Fibroblast of gingiva (primary cell): ENCODE results near the gene TRMT2A.

ENCODE experiments used
- DNase-seq: peaks from one replicate; pipeline ENCODE4 v3.0.0-alpha.2; 2011; ENCODE audit warnings: low read depth

Gene TRMT2A

GRCh38 chr22:20149257-20150250, 32.5 kb upstream of the TRMT2A start:
- no peak for DNase-seq

GRCh38 chr22:20148414-20148813, 31.4 kb upstream of the TRMT2A start:
- DNase-seq: no peak

GRCh38 chr22:20147237-20147988, 30.4 kb upstream of the TRMT2A start:
- no peak for DNase-seq

GRCh38 chr22:20146777-20147176, 29.8 kb upstream of the TRMT2A start:
- no peak for DNase-seq

GRCh38 chr22:20145832-20146223, 28.8 kb upstream of the TRMT2A start:
- no peak for DNase-seq

GRCh38 chr22:20145206-20145831, 28.3 kb upstream of the TRMT2A start:
- no peak for DNase-seq

- no peak for DNase-seq
Measured at GRCh38 chr22:20143883-20144665, 27.0 kb upstream of the TRMT2A start.

- no peak for DNase-seq
Measured at GRCh38 chr22:20142711-20143621, 25.9 kb upstream of the TRMT2A start.

- DNase-seq: peak; percentile 69
Measured at GRCh38 chr22:20141186-20142077, 24.4 kb upstream of the TRMT2A start.

GRCh38 chr22:20140521-20140964, 23.5 kb upstream of the TRMT2A start:
- DNase-seq: no peak

GRCh38 chr22:20140107-20140445, 23.1 kb upstream of the TRMT2A start:
- no peak for DNase-seq

GRCh38 chr22:20139391-20140106, 22.5 kb upstream of the TRMT2A start:
- no peak for DNase-seq

GRCh38 chr22:20138868-20139267, 21.8 kb upstream of the TRMT2A start:
- DNase-seq: no peak

- DNase-seq: no peak
Measured at GRCh38 chr22:20138417-20138738, 21.4 kb upstream of the TRMT2A start.

GRCh38 chr22:20137671-20138416, 20.8 kb upstream of the TRMT2A start:
- DNase-seq: no peak

GRCh38 chr22:20137113-20137512, 20.1 kb upstream of the TRMT2A start:
- no peak for DNase-seq

GRCh38 chr22:20136603-20136873, 19.5 kb upstream of the TRMT2A start:
- DNase-seq: no peak

- DNase-seq: no peak
Measured at GRCh38 chr22:20135806-20136602, 19.0 kb upstream of the TRMT2A start.
